MV-4-11 (cell line): ENCODE data around the gene FBXO9.

Experiments used
- DNase-seq: peaks from one replicate; lab custom pipeline; 2025; lab: John Stamatoyannopoulos, UW

Gene FBXO9

GRCh38 chr6:53065266-53066076, at the start of gene FBXO9:
Gene FBXO9, plus strand, starts transcription at chr6:53065404. Its CDS starts 386 bp downstream, at chr6:53065790.
- DNase-seq: peak; percentile 58

DNA sequence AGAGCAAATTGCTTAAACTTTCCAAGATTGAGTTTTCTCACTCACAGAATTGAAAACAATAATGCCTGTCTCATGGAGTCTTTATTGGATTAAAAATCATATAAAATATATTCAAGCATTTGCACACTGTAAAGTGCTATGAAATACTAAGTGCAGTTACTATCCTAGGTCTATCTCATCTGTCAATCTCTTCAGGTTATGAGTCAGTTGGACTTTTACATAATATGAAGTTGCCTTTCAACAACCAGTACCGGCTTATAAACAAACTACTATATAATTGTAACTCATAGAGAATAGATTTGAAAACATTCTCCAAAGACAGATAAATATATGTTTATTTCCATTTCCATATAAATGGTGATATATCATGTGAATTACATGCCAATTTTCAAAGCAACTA, 49.7 kb upstream of the FBXO9 start:
- no peak for DNase-seq

DNA sequence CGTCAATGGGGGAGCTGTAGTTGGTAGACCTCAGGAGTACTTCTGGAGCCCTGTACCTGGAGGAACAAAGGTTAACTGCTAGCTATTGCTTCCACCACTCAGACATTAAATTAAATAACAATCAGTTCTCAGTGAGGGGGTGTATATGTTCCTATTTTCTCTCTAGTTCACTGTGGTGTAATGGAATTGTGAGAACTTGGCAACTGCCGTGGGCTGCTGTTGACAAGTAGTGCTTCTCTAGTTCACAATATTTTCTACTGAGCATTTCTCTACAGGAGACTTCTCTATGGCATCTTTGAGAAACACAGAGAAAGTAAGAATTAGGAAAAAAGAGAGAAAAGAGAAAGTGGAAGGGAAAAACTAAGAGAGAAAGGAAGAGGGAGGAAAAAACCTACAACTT, 46.8 kb upstream of the FBXO9 start:
- DNase-seq: no peak

- DNase-seq: peak; percentile 45
Measured at GRCh38 chr6:53020005-53020744, 45.0 kb upstream of the FBXO9 start.

DNA sequence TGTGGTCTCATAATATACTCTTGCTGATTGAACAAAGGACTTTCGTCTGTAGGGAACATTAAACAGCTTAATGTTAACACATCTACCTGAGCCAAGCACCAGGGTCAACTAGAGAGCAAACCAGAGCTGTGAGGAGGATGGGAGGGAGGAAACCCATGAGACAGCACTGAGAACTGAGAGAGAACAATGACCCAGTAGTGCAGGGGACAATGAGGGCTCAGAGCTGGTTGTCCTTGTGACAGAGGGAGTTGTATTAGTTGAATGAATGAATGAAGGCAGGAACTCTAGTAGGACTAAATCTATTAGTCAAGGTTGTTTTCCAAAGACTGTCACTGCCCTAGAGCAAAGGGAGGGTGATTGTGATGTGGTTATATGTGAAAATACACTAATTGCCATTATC, 41.9 kb upstream of the FBXO9 start:
- DNase-seq: no peak

DNA sequence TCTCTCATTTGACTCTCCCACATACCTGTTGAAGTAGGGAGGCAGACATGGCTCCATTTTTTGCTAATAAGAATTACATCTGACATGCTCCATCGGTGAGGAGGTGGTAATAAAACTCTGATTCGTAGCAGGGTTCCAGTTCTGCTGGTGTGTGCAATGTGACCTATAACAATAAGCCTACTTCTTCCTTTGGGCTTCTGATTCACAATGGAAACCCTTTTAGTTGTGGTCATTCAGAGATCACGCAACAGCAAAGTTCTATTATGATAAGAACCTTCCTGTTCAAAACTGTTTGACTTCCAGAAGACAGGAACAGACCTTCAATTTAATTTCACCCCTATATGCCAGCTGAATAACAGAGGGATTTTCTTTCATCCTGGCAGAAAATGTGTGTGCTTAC, 38.7 kb upstream of the FBXO9 start:
- no peak for DNase-seq

GRCh38 chr6:53027131-53027718, 38.0 kb upstream of the FBXO9 start:
- no peak for DNase-seq

DNA sequence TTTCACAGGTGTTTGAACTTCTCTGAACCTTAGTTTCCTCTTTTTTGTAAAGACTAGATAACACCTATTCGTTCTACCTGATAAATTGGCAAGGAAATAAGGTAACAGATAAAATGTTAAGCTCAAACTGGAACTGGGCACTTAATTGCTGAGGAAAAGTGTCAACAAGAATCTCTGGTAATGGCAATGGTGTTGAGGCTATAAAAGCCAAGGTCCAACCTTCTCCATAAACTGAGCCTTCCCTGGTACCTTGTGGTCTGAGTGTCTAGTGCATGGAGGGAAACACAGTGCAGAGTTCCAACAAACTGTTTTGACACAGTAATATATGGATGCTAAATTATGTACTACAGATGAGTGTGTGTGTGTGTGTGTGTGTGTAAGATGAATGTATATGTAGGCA, 36.7 kb upstream of the FBXO9 start:
- no peak for DNase-seq

GRCh38 chr6:53029257-53029656, 35.9 kb upstream of the FBXO9 start:
- DNase-seq: no peak

- no peak for DNase-seq
Measured at GRCh38 chr6:53029761-53030160, 35.4 kb upstream of the FBXO9 start.

GRCh38 chr6:53031281-53031680, 33.9 kb upstream of the FBXO9 start:
- DNase-seq: no peak

- no peak for DNase-seq
Measured at GRCh38 chr6:53032849-53033248, 32.4 kb upstream of the FBXO9 start.

GRCh38 chr6:53033764-53034163, 31.4 kb upstream of the FBXO9 start:
- DNase-seq: no peak

GRCh38 chr6:53035549-53036213, 29.5 kb upstream of the FBXO9 start:
- no peak for DNase-seq

DNA sequence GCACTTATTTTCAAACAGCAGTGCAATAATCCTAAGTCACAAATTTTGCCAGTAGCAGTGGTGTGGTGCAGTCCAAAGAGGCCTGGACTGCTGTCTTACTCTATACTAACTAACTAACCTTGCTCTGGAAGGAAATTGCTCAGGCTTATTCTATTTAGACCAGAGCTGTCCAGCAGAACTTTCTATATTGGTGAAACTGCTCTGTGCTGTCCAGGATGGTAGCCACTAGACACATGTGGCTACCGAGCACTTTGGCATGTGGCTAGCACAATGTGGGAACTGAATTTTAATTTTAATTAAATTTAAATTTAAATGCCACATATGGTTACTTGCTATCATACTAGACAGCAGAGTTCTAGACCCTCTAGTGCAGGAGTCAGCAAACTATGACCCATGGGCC, 27.1 kb upstream of the FBXO9 start:
- DNase-seq: no peak

DNA sequence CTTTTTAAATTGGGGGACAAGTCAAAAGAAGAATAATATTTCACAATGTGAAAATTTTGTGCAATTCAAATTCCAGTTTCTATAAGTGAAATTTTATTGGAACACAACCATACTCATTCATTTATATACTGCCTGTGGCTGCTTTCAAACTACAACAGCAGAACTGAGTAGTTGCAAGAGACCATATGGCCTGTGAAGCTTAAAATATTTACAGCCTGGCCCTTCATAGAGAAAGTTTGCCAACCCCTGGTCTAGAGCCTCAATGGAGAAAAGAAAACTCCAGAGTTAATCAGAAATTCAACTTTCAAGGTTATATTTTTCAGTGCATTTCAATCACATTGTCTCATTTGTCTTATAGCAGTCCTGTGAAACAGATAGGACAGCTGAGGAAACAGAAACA, 26.6 kb upstream of the FBXO9 start:
- DNase-seq: no peak

- DNase-seq: no peak
Measured at GRCh38 chr6:53041356-53041755, 23.8 kb upstream of the FBXO9 start.

DNA sequence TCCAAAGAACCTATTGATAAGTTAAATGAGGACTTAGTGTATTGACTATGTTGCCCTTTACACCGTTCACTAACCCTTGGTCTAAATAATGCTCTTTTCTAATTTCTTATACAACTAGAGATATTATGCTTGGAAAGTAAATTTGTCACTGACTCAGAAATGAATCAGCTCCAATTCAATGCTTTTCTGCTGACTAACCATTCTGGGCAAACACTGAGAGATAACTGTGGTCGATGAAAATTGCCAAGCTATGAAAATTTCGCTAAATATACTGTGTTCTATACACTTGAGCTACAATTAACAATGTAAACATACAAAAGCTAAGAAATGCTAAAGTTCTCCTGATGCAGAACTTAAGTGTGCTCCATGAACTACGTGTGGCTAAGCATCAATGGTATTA, 23.1 kb upstream of the FBXO9 start:
- no peak for DNase-seq

GRCh38 chr6:53043581-53043980, 21.6 kb upstream of the FBXO9 start:
- no peak for DNase-seq

GRCh38 chr6:53044071-53044470, 21.1 kb upstream of the FBXO9 start:
- DNase-seq: no peak

DNA sequence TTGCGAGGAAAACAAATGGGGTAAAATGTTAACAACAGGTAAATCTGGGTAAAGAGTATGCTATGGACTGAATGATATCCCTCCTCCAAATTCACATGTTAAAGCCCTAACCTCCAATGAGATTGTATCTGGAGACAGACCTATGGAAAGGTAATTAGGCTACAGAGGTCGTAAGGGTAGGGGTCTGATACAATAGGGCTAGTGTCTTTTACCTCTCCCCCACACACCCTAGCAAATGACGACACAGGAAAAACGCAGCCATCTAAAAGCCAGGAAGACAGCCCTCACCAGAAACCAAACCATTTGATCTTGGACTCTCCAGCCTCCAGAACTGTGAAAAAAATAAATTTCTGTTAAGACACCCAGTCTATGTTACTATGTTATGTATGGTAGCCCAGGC, 20.6 kb upstream of the FBXO9 start:
- DNase-seq: no peak

GRCh38 chr6:53045891-53046673, 19.1 kb upstream of the FBXO9 start:
- DNase-seq: no peak
